HG03045 (cell line): ENCODE results near the gene CAB39L.

Experiments used
- ATAC-seq: cut with Tn5 transposase; IDR thresholded peaks from one replicate; pipeline ENCODE4 v1.9.1; 2021; ENCODE audit warnings: mild to moderate bottlenecking, moderate library complexity; ENCODE audit not compliant: unreplicated experiment

Gene CAB39L

GRCh38 chr13:49400755-49401659 is 42.9 kb downstream of the CAB39L start:
- ATAC-seq = peak; percentile 72

GRCh38 chr13:49399801-49400472 is 43.9 kb downstream of the CAB39L start:
- ATAC-seq = no peak

- ATAC-seq = no peak
Measured at GRCh38 chr13:49395878-49396380, 47.9 kb downstream of the CAB39L start.

GRCh38 chr13:49395451-49395865 is 48.4 kb downstream of the CAB39L start:
- ATAC-seq = no peak

- no peak for ATAC-seq
Measured at GRCh38 chr13:49388091-49388635, 55.7 kb downstream of the CAB39L start.

- ATAC-seq = no peak
Measured at GRCh38 chr13:49386664-49387063, 57.2 kb downstream of the CAB39L start.

GRCh38 chr13:49376121-49376520 is 67.7 kb downstream of the CAB39L start:
- no peak for ATAC-seq

GRCh38 chr13:49374585-49375290 is 69.1 kb downstream of the CAB39L start:
- ATAC-seq = no peak

GRCh38 chr13:49373716-49374115 is 70.1 kb downstream of the CAB39L start:
- ATAC-seq = no peak

GRCh38 chr13:49371943-49372613 is 71.8 kb downstream of the CAB39L start:
- no peak for ATAC-seq

- ATAC-seq = no peak
Measured at GRCh38 chr13:49370371-49370770, 73.5 kb downstream of the CAB39L start.

- ATAC-seq = no peak
Measured at GRCh38 chr13:49369866-49370265, 74.0 kb downstream of the CAB39L start.

GRCh38 chr13:49368688-49369087 is 75.2 kb downstream of the CAB39L start:
- no peak for ATAC-seq

GRCh38 chr13:49367640-49368422 is 76.0 kb downstream of the CAB39L start:
- ATAC-seq = no peak

GRCh38 chr13:49366841-49367240 is 77.0 kb downstream of the CAB39L start:
- ATAC-seq = no peak

GRCh38 chr13:49357694-49358093 is 86.2 kb downstream of the CAB39L start:
- ATAC-seq = no peak

- no peak for ATAC-seq
Measured at GRCh38 chr13:49356223-49356622, 87.6 kb downstream of the CAB39L start.

GRCh38 chr13:49354719-49355118 is 89.1 kb downstream of the CAB39L start:
- ATAC-seq = no peak

GRCh38 chr13:49353908-49354307 is 90.0 kb downstream of the CAB39L start:
- no peak for ATAC-seq

- no peak for ATAC-seq
Measured at GRCh38 chr13:49351871-49352270, 92.0 kb downstream of the CAB39L start.
